GM19328 (cell line): ENCODE results near the gene CRX.
"Not testable (repeated sequence)": the region's sequence is repeated elsewhere in the genome, so short reads cannot be mapped to it uniquely, and the experiment has no call there.

ENCODE experiments used
- ATAC-seq: cut with Tn5 transposase; IDR thresholded peaks from one replicate; pipeline ENCODE4 v1.9.1; 2021; ENCODE audit warnings: mild to moderate bottlenecking, moderate library complexity; ENCODE audit not compliant: unreplicated experiment

CRX gene

GRCh38 chr19:47803148-47803547 is 18.6 kb upstream of the CRX start:
- not testable (repeated sequence) for ATAC-seq

- not testable (repeated sequence) for ATAC-seq
Observed at GRCh38 chr19:47803671-47804070, 18.1 kb upstream of the CRX start.

GRCh38 chr19:47804451-47804850 is 17.3 kb upstream of the CRX start, which contains the start of gene TPRX1:
Gene TPRX1 (minus strand): TSS chr19:47804551. CDS start chr19:47804539, 12 bp downstream.
- ATAC-seq: not testable (repeated sequence)

GRCh38 chr19:47805313-47805712 is 16.4 kb upstream of the CRX start:
- no peak for ATAC-seq

GRCh38 chr19:47806435-47806834 is 15.3 kb upstream of the CRX start:
- ATAC-seq: no peak

GRCh38 chr19:47813304-47813994 is 8.3 kb upstream of the CRX start:
- no peak for ATAC-seq

GRCh38 chr19:47813995-47814328 is 7.8 kb upstream of the CRX start:
- no peak for ATAC-seq

- ATAC-seq: not testable (repeated sequence)
Observed at GRCh38 chr19:47816270-47816669, 5.5 kb upstream of the CRX start.

GRCh38 chr19:47818221-47818620 is 3.5 kb upstream of the CRX start:
- ATAC-seq: not testable (repeated sequence)

GRCh38 chr19:47819858-47820257 is 1.9 kb upstream of the CRX start:
- no peak for ATAC-seq

- ATAC-seq: no peak
Observed at GRCh38 chr19:47820410-47820809, 1.3 kb upstream of the CRX start.

GRCh38 chr19:47824396-47824795 is 2.7 kb downstream of the CRX start:
- ATAC-seq: no peak

GRCh38 chr19:47826800-47827199 is 5.1 kb downstream of the CRX start:
- no peak for ATAC-seq

GRCh38 chr19:47832723-47833122 is 11.0 kb downstream of the CRX start:
- ATAC-seq: no peak

- no peak for ATAC-seq
Observed at GRCh38 chr19:47836038-47836437, 14.3 kb downstream of the CRX start.

GRCh38 chr19:47839411-47839810 is 17.7 kb downstream of the CRX start:
- no peak for ATAC-seq

GRCh38 chr19:47839913-47840312 is 18.2 kb downstream of the CRX start:
- no peak for ATAC-seq

GRCh38 chr19:47842941-47843340 is 21.2 kb downstream of the CRX start:
- ATAC-seq: no peak

GRCh38 chr19:47848425-47848822 is 26.7 kb downstream of the CRX start:
- no peak for ATAC-seq

- no peak for ATAC-seq
Observed at GRCh38 chr19:47848823-47849473, 27.2 kb downstream of the CRX start.

GRCh38 chr19:47853003-47853402 is 31.3 kb downstream of the CRX start:
- no peak for ATAC-seq

- no peak for ATAC-seq
Observed at GRCh38 chr19:47854459-47854858, 32.7 kb downstream of the CRX start.

GRCh38 chr19:47858231-47858630 is 36.5 kb downstream of the CRX start:
- not testable (repeated sequence) for ATAC-seq
